ENCODE measurements around the gene BMP10.

Gene BMP10

DNA sequence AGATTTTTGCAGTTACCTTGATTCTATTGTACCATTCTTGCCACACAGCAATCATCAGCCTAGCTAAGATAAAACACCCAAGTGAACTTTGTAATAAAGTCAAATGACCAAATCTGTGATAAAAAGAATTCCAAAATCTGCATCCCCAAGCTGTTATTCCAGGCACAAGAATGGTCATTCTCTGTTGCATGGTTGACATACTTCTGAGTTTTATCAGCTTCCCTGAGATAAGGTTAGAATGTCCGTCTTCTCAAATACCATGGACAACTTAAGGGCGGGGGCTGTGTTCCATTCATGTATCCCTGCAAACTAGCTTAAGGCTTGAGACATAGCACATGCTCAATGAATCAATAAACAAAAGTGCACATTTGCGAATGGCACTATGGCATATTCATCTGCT is 8.1 kb upstream of the BMP10 start:
- TF ChIP-seq, protein P1, sequence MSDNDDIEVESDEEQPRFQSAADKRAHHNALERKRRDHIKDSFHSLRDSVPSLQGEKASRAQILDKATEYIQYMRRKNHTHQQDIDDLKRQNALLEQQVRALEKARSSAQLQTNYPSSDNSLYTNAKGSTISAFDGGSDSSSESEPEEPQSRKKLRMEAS (IDR thresholded peaks at IDR 0.05; ENCODE audit: low read depth, low read length): no peak
- TF ChIP-seq POLR2A (IDR thresholded peaks at IDR 0.05; ENCODE audit: extremely low read depth, insufficient read length) (no peak), MYC (IDR thresholded peaks at IDR 0.05; ENCODE audit: low read depth, low read length) (no peak)
- TF ChIP-seq, protein P2, sequence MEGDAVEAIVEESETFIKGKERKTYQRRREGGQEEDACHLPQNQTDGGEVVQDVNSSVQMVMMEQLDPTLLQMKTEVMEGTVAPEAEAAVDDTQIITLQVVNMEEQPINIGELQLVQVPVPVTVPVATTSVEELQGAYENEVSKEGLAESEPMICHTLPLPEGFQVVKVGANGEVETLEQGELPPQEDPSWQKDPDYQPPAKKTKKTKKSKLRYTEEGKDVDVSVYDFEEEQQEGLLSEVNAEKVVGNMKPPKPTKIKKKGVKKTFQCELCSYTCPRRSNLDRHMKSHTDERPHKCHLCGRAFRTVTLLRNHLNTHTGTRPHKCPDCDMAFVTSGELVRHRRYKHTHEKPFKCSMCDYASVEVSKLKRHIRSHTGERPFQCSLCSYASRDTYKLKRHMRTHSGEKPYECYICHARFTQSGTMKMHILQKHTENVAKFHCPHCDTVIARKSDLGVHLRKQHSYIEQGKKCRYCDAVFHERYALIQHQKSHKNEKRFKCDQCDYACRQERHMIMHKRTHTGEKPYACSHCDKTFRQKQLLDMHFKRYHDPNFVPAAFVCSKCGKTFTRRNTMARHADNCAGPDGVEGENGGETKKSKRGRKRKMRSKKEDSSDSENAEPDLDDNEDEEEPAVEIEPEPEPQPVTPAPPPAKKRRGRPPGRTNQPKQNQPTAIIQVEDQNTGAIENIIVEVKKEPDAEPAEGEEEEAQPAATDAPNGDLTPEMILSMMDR (IDR thresholded peaks at IDR 0.05; ENCODE audit: low read depth, low read length): no peak
- no peak for DNase-seq (ENCODE audit: low read depth)
- H3K4me3 ChIP-seq (ENCODE audit: low read depth, low read length): no peak overlapping the region

DNA sequence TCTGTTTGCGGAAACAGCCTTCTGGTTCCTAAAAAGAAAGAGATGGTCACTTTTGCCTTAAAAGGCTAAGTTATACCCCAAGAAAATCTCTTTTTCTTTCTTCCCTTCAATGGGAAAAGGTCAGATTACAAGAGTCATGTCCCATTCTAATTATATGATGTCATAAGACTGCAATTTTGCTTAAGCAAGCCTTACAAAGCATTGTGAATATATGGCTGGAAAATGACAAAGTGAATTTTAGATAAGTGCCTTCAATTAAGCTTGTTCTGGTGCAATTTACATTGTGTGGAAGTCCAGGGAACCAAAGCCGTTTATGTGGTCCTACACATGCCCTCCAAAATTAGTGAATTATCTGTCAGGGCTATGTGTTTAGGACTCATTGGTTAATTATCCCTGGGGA is 7.6 kb upstream of the BMP10 start:
- TF ChIP-seq POLR2A (IDR thresholded peaks at IDR 0.05; ENCODE audit: extremely low read depth, insufficient read length) (no peak), MYC (IDR thresholded peaks at IDR 0.05; ENCODE audit: low read depth, low read length) (no peak)
- TF ChIP-seq, protein P2 (IDR thresholded peaks at IDR 0.05; ENCODE audit: low read depth, low read length): no peak
- TF ChIP-seq, protein P1 (IDR thresholded peaks at IDR 0.05; ENCODE audit: low read depth, low read length): no peak
- H3K4me3 ChIP-seq (ENCODE audit: low read depth, low read length): no peak overlapping the region
- no peak for DNase-seq (ENCODE audit: low read depth)

DNA sequence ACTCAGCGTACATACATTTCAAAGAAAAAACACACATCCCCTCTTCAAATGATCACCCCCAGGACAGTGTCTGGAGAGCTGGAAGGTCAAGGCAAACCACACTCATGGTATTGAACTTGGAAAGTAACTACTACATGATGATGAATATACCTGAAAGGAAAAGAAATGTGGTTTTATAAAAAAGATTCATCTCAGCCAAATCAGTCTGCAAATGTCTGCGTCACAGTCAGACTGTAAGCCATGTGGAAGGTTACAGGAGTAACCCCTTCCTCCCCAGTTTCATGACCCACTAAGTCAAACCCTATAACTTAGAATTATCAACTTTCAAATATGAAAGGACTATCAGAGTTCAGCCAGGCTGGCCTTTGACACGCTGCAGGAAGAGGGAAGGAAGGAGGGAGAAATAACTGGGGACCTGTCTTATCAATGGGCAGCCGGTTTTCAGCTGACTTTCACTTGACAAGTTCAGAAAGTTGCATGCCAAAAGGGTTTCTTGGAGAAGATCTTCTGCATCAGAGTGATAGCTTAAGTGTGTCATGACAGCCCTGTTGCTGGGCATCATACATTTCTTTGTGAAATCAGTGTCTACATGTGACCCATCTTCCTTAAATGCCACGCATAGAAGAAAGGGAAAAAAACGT is 7.0 kb upstream of the BMP10 start:
- no peak for TF ChIP-seq POLR2A (IDR thresholded peaks at IDR 0.05; ENCODE audit: extremely low read depth, insufficient read length)
- TF ChIP-seq MYC (IDR thresholded peaks at IDR 0.05; ENCODE audit: low read depth, low read length): no peak
- TF ChIP-seq, protein P1 (IDR thresholded peaks at IDR 0.05; ENCODE audit: low read depth, low read length): no peak
- TF ChIP-seq, protein P2 (IDR thresholded peaks at IDR 0.05; ENCODE audit: low read depth, low read length): no peak
- H3K4me3 ChIP-seq (ENCODE audit: low read depth, low read length): no peak overlapping the region
- no peak for DNase-seq (ENCODE audit: low read depth)

DNA sequence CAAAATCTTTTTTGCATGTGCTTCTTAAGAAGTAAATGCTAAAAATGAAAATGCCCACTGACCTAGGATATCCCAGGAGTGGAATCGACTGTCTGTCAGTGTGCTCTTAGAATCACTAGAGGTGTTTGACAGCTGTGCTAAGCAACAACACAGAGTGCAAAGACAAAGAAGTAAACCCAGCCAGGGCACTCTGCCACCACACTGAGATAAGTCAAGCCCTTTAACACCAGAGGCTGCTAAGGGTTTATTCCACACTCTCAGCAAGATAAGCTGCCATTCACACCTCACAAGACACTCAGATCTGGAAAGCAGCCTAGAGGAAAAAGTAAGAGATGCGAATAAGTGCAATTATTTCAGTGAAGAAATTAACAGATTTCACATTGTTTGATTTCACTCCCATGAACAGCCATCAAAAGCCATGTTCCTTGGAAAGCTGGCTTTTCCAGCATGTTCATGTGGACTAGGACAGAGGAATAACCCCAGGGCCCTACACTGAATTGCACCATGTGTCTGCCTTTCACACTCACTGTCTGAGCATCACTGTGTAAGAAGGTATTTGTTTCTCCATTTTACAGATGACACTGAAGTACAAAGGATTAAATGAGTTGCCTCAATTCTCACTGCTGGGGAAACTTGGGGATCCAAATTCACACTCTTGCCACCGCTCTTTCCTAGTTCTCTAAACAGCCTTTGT is 6.0 kb upstream of the BMP10 start:
- TF ChIP-seq POLR2A (IDR thresholded peaks at IDR 0.05; ENCODE audit: extremely low read depth, insufficient read length): no peak
- TF ChIP-seq, protein P2 (IDR thresholded peaks at IDR 0.05; ENCODE audit: low read depth, low read length): no peak
- no peak for TF ChIP-seq MYC (IDR thresholded peaks at IDR 0.05; ENCODE audit: low read depth, low read length)
- TF ChIP-seq, protein P1 (IDR thresholded peaks at IDR 0.05; ENCODE audit: low read depth, low read length): no peak
- DNase-seq (ENCODE audit: low read depth): no peak
- H3K4me3 ChIP-seq (ENCODE audit: low read depth, low read length): no peak overlapping the region

DNA sequence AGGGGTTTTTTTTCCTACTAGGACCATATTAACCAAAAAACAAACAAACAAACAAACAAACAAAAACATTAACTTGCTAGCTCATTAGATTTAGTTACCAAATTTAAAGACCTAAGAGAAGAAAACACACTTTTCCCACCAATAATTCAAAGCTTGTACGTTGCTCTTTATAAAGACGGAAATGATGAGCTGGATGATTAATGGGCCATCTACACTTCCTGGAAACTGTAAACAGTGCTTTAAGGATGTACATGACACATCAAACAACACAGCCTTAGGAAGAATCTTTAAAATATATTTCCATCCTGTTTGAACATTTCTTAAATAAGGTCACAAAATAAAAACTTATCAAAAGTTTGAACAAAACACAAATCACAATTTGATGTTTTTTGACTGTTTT is 982 bp downstream of the BMP10 start:
- DNase-seq (ENCODE audit: low read depth): no peak
- no peak overlapping the region for H3K4me3 ChIP-seq (ENCODE audit: low read depth, low read length)
- TF ChIP-seq, protein P2 (IDR thresholded peaks at IDR 0.05; ENCODE audit: low read depth, low read length): no peak
- TF ChIP-seq MYC (IDR thresholded peaks at IDR 0.05; ENCODE audit: low read depth, low read length): no peak
- TF ChIP-seq, protein P1 (IDR thresholded peaks at IDR 0.05; ENCODE audit: low read depth, low read length): no peak
- TF ChIP-seq POLR2A (IDR thresholded peaks at IDR 0.05; ENCODE audit: extremely low read depth, insufficient read length): no peak

Measured in NB4 (cell line).